ENCODE data around the gene B9D1.

The B9D1 gene

GRCh38 chr17:19333736-19334290 lies 28.7 kb downstream of the B9D1 start:
- peaks cover 38% of the 10 kb centered on the region for H4K20me1 ChIP-seq (ENCODE audit: insufficient read depth, low read length)
- H3K4me3 ChIP-seq (ENCODE audit: low read depth in 1 of 2, low read length in 2 of 2) = no peak overlapping the region
- peaks cover 37% of the 10 kb centered on the region for H3K27me3 ChIP-seq (ENCODE audit: insufficient read depth, low read length, poor library complexity)
- no peak overlapping the region for H3K9ac ChIP-seq (ENCODE audit: low read depth, low read length)
- TF ChIP-seq CTCF (IDR thresholded peaks at IDR 0.05; ENCODE audit: borderline replicate concordance, extremely low read depth, low read length, poor library complexity, severe bottlenecking) (no peak), EZH2 (IDR thresholded peaks at IDR 0.05; ENCODE audit: borderline replicate concordance, low read depth, low read length, severe bottlenecking) (no peak)
- H2AFZ ChIP-seq (ENCODE audit: low read depth, low read length) = no peak overlapping the region
- no peak for ATAC-seq (ENCODE audit: insufficient read depth, low read depth)
- H3K4me1 ChIP-seq (ENCODE audit: insufficient read depth, low read length) = no peaks in the 10 kb centered on the region
- DNase-seq = no peak
- no peak overlapping the region for H3K27ac ChIP-seq (ENCODE audit: low read length)
- no peaks in the 10 kb centered on the region for H3K79me2 ChIP-seq (ENCODE audit: insufficient read depth, low read length)
- H3K4me2 ChIP-seq (ENCODE audit: insufficient read depth, low read length) = no peak overlapping the region
- no peaks in the 10 kb centered on the region for H3K9me3 ChIP-seq (ENCODE audit: insufficient read depth, low read length, severe bottlenecking)
- no peaks in the 10 kb centered on the region for H3K36me3 ChIP-seq (ENCODE audit: insufficient read depth, low read length)

GRCh38 chr17:19333132-19333440 lies 29.4 kb downstream of the B9D1 start:
- H3K27ac ChIP-seq (ENCODE audit: low read length) = no peak overlapping the region
- TF ChIP-seq EZH2 (IDR thresholded peaks at IDR 0.05; ENCODE audit: borderline replicate concordance, low read depth, low read length, severe bottlenecking) (no peak), CTCF (IDR thresholded peaks at IDR 0.05; ENCODE audit: borderline replicate concordance, extremely low read depth, low read length, poor library complexity, severe bottlenecking) (no peak)
- no peaks in the 10 kb centered on the region for H3K79me2 ChIP-seq (ENCODE audit: insufficient read depth, low read length)
- no peak overlapping the region for H3K4me2 ChIP-seq (ENCODE audit: insufficient read depth, low read length)
- no peak overlapping the region for H3K9ac ChIP-seq (ENCODE audit: low read depth, low read length)
- no peak for DNase-seq
- H3K27me3 ChIP-seq (ENCODE audit: insufficient read depth, low read length, poor library complexity) = peaks cover 38% of the 10 kb centered on the region
- no peak for ATAC-seq (ENCODE audit: insufficient read depth, low read depth)
- no peaks in the 10 kb centered on the region for H3K36me3 ChIP-seq (ENCODE audit: insufficient read depth, low read length)
- H3K4me1 ChIP-seq (ENCODE audit: insufficient read depth, low read length) = no peaks in the 10 kb centered on the region
- H4K20me1 ChIP-seq (ENCODE audit: insufficient read depth, low read length) = peaks cover 38% of the 10 kb centered on the region
- no peak overlapping the region for H2AFZ ChIP-seq (ENCODE audit: low read depth, low read length)
- H3K4me3 ChIP-seq (ENCODE audit: low read depth in 1 of 2, low read length in 2 of 2) = no peak overlapping the region
- H3K9me3 ChIP-seq (ENCODE audit: insufficient read depth, low read length, severe bottlenecking) = no peaks in the 10 kb centered on the region

- Histone ChIP-seq H3K36me3 (ENCODE audit: insufficient read depth, low read length) (no peaks in the 10 kb centered on the region), H3K9me3 (ENCODE audit: insufficient read depth, low read length, severe bottlenecking) (no peaks in the 10 kb centered on the region), H3K4me3 (ENCODE audit: low read depth in 1 of 2, low read length in 2 of 2) (no peak overlapping the region), H3K9ac (ENCODE audit: low read depth, low read length) (no peak overlapping the region), H3K4me1 (ENCODE audit: insufficient read depth, low read length) (no peaks in the 10 kb centered on the region), H4K20me1 (ENCODE audit: insufficient read depth, low read length) (peaks cover 36% of the 10 kb centered on the region), H3K27ac (ENCODE audit: low read length) (no peak overlapping the region), H3K79me2 (ENCODE audit: insufficient read depth, low read length) (no peaks in the 10 kb centered on the region), H3K27me3 (ENCODE audit: insufficient read depth, low read length, poor library complexity) (peaks cover 38% of the 10 kb centered on the region), H3K4me2 (ENCODE audit: insufficient read depth, low read length) (no peak overlapping the region), H2AFZ (ENCODE audit: low read depth, low read length) (no peak overlapping the region)
- TF ChIP-seq CTCF (IDR thresholded peaks at IDR 0.05; ENCODE audit: borderline replicate concordance, extremely low read depth, low read length, poor library complexity, severe bottlenecking) (no peak), EZH2 (IDR thresholded peaks at IDR 0.05; ENCODE audit: borderline replicate concordance, low read depth, low read length, severe bottlenecking) (no peak)
- DNase-seq = no peak
- no peak for ATAC-seq (ENCODE audit: insufficient read depth, low read depth)
Observed at GRCh38 chr17:19332371-19333131, 30.0 kb downstream of the B9D1 start.
